Renal pelvis (tissue), 4 donors: ENCODE results near the gene HERC3. TPM values are rescaled to one million over a fixed set of nuclear protein-coding genes. Genes with fewer than 3 reads are reported as not detected.

ENCODE experiments used
- DNase-seq: peaks from one replicate; pipeline ENCODE4 v3.0.0-alpha.2; 2013
- polyA plus RNA-seq, 3 donors: library from polyadenylated mRNA; unstranded; fragments of 120-200 nt; gene quantifications; one replicate each; pipeline ENCODE4 v1.2.1, GENCODE V29; 2013; ENCODE audit not compliant: insufficient read length in 3 of 3

Gene HERC3
- polyA plus RNA-seq, 3 donors, result 13.6 to 16.9 (median 16.0) TPM

DNA sequence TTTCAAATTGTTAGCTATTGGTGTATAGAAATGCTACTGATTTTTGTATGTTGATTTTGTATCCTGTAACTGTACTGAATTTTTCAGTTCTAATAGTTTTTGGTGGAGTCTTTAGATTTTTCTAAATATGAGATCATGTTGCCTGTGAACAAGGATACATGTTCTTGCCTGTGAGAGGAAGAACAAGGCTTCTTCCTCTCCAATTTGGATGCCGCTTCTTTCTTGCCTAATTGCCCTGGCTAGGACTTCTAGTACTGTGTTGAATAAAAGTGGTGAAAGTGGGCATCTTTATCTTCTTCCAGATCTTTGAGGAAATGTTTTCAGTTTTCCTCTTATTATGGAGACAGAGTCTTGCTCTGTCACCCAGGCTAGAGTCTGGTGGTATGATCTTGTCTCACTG, 121.5 kb downstream of the HERC3 start:
- DNase-seq, result no peak

DNA sequence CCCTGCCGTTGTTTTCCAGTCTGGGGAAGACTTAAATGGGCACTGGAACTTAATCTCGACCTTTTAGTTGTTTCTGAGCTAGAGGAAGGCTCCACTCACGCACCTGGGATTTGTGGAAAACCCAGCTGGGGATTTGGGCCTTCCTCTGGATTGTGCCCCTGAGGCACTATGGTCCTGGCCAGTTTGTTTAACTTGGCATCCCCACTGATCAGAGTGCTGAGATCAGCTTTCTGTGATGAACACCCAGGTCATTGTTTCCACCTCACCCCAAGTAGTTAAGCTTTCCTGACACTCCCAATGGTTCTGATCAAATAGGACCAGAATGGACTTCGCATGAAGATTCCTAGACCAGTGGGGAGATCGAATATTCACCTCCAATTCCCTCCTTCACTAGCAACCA, 125.8 kb downstream of the HERC3 start:
- no peak for DNase-seq

DNA sequence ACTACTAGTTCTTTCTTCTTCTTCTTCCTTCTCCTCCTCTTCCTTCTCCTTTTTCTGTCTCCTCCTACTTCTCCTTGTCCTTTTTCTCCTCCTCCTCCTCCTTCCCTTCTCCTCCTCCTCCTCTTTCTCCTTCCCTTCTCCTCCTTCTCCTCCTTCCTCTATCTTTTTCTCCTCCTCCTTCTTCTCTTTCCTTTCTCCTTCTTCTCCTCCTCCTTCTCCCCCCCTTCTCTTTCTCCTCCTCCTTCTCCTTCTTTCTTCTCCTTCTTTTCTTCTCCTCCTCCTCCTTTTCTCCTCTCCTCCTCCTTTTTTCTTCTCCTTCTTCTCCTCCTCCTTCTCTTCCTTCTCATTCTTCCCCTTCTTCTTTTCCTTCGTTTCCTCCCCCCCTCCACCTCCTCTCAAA, 127.1 kb downstream of the HERC3 start:
- DNase-seq, result no peak

DNA sequence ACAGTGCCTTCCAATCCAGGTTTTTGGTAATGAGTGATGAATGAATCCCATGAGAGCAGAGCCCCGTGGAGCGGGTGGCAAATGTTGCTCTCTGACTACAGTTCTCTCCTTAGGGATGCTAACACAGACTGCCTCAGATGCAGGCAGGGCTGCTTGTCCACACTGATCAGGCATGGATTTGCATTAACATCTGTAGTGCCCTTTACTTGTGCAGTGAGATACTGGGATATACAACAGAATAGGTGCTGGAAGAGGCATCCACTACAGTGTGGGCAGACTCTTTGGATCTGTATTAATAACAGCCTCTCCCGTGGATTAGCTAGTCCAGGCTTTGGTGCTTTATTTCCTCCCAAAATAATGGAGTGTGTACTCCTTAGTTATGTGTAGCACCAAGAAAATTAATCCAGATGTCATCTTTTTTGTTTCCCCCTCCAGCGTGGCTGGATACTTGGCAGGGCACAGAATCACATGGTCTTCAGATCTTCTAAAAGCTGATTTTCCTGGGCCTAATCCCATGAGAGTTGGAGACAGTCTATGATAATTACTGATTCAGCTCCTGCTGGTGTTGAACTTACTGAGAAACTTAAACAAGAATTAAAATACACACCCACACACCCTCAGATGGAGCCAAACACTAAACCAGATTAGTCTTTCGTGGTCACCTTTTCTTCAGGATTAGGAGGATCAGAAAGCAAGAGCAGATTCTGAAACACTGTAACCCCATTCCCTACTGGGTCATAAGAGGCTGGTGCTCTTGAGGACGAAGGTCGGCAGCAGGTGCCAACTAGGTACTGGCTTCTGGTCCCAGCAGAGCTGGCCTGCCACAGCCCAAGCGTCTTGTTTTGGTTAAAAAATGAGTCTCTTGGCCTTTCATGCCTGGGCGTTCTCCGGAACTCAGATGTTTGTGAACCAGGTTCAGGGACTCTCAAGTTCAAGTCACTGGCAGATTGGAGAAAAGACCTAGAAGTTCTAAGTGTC, 128.5 kb downstream of the HERC3 start:
- no peak for DNase-seq

DNA sequence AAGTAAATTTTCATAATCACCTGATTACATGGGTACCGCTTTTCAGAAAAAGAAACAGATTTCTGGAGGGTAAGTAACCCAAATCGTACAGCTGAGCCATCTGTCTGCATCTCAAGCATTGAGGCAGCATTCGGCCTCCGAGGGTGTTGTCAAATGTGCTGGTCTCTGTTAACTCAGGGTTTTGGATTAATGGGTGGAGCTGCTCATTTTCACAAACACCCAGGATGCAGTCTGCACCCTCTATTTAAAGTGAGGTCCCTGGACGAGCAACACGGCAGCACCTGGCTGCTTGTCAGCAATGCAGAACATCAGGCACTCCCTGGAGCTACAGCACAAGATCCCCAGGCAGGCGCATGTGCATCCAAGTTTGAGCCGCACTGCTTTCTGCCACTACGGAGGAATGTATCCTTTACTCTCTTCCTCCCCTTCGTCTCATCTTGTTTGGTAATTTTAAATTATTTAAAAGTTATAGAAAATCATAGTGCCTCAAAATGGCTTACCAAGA, 130.0 kb downstream of the HERC3 start:
- no peak for DNase-seq

DNA sequence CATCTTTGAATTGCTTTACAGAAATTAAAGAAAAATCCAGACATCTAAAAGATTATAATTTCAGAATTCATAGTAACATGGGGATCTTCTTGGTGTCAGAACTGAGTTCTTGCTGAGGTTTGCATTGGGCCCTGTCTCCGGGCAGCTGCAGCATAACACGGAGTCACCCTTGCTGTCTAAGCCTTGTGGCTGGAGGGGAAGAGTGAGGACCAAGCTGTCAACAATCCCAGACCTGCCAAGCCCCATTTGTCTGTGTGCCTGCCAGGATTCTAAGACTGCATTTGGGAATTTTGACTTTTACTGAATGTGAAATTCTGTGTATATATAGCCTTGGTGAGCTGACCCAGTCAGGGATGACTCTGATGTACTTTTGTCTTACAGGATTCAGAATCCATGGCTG, 130.5 kb downstream of the HERC3 start:
- DNase-seq, result no peak

DNA sequence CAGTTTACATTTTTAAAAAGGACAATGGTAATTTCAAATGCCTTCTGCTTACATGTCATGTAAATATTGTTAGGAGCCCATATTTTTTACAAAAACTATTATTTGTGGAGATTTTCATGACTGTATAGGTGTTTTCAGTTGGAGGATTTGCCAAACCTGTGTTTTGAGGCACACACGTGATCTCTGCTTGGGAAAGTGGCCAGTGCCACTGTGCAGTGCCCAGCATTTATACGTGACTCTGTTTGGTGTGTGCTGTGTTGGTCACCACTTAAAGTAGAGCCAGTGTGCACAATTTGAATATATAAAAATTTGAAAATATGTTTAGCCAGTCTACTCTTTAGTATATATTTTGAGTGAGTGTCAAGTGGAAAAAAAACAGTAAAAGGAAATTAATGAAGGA, 132.1 kb downstream of the HERC3 start:
- DNase-seq, result no peak

DNA sequence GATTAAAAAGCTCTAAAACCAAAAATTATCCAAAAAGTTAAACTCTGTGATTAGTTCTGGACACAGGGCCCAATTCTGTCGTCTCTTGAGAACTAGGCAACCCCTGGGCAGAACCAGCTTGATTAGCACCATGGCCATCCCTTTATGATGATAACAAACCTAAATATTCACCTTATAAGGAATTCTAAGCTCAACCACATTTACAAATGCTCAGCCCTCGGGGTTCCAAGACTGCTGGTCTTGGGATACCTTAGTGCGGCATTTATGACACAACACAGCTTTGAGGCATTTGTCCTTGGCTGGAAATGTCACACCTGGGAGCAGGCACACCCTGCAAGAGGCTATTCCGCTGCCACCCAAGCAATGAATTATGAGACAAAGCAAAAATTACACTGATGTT, 132.9 kb downstream of the HERC3 start:
- no peak for DNase-seq

DNA sequence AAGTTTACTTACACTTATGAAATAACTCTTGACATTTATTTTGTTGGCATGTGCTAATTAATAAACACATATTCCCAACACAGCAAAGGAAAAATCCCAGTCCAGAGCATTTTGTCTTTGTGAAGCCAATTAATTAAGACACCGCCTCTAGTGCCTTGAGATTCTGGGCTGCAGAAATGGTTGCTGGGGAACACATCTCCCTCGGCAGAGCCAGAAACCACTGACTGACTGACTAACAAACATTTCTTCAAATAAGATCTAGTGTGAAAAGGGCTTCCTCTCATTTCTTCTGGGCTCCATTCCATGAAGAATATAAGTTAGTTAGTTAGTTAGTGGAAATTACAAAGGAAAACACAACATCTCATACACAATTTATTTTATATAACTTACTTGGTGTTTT, 133.7 kb downstream of the HERC3 start:
- no peak for DNase-seq

DNA sequence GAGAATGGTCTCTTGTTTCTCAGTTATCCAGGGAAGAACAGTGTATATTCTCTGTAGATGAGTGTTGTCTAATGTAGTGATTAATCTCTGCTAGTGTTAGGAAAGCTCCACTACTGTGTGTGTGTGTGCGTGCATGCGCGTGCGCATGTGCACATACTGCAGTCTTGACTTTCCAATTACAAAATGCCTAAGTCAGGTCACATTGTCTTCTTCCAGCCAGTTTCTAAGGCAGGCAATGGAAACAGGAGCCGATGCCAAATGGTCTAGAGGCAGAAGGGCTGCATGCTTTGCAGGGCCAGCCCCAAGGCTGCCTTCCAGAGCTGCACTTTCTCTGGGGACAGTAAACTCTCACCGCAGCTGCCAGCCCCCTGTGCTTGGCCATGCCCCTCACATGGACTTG, 135.9 kb downstream of the HERC3 start:
- no peak for DNase-seq

DNA sequence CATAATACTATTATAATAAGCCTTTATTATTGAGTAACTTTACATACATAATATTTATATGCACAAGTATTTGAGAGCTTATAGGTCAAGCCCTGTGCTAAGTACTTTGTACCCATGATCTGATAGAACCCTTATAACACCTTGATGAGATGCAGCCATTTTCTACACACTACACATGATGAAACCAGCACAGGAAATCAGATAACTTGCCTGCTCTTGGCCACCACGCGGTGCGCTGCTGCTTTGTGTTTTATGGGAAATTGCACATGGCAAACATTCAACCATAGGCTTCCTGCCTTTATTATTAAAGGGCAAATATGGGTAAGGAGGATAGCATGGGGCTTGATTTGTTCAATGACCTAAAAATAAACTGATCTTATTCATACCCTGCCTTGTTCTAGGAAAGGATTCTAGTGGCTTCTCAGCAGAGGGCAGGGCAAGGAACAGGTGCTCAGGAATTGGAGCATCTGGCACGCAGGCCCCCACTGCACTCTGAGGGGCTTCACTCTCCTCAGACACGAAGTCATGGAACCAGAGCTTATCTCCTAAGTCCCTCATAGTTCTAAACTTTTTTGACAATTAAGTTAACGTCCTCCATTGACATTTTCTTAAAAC, 137.0 kb downstream of the HERC3 start:
- DNase-seq, result no peak

DNA sequence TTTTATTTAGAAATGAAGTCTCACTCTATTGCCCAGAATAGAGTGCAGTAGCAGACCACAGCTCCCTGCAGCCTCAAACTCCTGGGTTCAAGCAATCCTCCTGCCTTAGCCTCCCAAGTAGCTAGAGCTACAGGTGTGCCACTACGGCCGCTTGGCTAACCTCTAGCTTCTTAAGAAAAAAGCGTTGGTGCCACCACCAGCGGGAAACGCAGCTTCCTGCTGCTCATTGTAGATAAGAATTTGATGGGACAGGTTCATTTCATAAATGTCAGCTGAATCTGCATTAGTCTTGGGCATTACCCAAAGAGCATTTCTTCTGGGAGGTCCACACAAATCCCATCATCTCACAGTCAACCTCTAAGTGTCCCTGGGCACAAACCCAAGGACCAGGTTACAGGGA, 138.5 kb downstream of the HERC3 start:
- no peak for DNase-seq

DNA sequence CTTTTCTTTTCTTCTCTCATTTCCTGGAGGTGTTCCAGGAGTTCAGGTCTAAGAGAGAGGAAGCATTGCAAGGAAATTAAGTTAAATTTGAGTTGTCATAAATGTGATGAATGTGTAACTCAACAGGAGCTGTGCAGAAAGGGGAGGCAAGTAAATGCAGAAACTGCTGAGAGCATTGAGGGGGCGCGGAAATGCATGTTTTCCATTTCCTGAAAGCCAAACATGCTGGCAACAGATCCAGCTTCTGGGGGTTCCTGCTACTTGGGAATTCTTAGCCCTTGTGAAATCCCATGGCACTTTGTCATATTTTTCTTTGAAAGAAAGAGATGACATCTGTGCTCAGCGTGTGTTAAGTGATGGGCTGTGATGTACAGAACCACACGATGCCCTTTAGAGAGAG, 139.1 kb downstream of the HERC3 start:
- no peak for DNase-seq

DNA sequence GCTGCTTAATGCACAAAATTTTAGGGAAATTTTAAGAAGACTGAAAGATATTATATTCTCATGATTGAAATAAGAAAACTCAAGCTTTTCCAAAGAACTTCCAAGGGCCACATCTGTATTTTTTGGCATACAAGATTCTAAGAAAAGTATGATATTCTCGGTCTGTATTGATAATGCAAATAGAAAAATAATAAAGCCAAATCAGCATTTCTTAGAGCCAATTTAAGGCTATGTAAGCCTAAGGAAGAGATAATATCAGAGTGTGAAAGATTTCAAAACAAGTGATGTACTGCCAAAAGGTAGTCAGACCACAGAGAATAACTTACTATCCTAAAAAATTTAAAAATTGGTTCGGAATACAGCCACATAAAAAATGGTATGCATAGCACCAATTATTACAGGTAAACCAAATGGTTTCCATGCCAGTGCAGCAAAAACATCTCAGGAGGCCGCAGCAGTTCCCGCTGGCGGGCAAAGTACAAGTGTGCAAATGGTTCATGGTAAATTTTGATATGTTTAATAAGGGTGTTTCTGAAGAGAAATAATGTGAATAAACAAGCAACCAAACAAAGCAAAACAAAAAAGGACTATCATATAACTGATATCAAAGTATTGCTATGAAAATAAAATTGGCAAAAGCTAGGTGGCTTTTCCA, 140.6 kb downstream of the HERC3 start:
- no peak for DNase-seq

DNA sequence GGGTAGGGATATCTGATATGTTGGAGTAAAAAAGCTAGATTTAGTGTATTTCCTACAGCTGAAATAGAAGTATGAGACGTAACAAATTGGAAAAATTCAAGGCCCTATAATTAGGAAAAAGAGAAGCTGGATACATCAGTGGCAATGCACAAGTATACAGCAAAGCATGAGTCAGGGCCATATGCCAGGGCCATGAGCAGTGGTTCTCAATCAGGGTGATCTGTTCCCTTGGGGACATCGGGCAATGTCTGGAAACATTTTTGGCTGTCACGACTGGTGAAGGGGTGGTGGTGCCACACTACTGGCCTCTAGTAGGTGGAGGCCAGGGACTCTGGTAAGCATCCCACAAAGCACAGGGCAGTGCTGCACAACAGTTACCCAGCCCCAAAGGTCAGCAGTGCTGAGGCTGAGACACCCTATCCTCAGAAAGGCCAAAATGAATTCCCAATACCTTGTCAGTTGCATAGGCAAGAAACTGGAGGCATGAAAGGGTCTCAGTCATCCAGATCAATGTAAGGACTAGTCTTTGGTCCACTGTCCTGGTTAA, 142.2 kb downstream of the HERC3 start:
- no peak for DNase-seq

DNA sequence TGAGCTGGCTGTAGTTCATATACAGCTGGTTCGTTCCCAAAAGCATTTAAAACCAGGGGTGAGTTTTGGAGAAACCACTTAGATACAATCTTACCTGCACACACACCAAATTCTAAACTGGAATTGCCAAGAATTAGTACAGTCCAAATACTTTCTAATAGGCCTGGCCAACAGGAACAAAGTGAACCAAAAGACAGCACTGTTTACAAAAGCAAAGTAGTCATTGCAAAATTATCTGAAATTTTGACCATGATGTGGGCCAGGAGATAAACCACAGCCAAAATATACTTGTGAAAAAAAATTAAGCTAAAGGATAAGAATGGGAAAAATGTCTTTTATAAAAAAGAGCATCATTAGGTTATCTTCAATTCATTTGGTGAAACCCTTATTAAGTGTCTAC, 143.3 kb downstream of the HERC3 start:
- DNase-seq, result no peak

DNA sequence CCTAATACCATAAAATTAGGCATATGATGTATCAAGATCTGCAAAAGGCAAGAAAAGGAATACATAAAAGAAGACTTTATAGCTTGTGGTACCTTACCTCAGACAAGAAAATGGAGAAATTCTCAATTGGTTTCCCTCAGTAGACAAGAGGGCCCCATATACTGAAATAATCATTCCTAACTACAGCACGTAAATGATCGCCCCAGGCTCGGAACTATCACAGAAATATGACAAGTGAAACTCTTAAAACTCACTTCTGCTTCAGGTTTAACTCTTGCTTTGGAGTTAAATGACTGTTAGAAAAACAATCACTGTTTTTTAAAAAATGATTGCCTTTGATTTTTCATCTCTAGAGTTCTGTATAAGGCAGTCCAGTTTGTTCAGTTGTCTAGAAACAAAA, 144.0 kb downstream of the HERC3 start:
- no peak for DNase-seq

DNA sequence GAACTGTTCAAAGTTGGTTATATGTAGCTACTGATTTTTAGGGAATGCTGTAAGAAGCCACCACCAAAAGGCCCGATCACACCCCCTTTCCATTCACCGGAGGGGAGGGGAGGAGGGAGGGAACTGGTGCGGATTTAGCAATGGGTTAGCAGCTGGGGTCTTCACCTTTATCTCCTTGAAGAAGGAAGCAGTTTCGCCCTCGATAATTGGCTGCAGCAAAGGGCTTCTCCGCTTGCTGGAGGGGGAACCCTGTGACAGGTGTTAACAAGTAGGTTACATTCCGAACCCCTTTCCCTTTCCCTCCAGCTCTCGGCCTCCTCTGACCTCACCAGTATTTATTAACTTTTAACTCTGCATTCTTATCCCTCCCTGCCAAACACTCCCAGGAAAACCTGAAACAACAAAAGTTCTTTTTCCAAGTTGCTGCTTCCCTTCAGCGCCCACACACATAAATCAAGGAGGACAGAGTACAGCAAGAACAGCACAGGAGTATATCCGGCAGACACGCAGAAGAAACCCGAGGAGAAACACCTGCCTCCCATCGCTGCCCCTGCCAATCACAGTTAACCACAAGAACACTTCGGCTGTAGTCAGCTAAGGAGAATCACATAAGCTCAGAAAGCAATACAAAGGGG, 145.1 kb downstream of the HERC3 start:
- DNase-seq, result peak; percentile 92

DNA sequence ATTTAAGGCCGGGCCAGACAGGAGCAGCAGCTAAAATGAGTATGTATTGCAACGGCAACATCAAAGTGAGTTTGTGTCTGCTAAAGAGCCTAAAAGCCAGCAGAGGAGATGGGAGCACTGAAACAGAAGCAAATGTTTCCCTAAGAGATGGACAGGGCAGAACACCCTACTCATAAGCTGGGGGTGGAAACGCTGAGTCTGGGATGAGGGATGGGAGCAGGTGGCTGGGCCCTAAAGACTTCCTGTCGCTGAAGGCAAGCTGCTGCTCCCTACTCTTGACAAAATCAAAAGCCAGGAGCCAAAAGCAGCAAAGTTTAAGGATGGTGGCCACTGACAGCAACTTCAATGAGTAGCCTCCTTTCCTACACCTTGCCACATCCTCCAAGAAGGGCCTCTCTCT, 145.9 kb downstream of the HERC3 start:
- no peak for DNase-seq

DNA sequence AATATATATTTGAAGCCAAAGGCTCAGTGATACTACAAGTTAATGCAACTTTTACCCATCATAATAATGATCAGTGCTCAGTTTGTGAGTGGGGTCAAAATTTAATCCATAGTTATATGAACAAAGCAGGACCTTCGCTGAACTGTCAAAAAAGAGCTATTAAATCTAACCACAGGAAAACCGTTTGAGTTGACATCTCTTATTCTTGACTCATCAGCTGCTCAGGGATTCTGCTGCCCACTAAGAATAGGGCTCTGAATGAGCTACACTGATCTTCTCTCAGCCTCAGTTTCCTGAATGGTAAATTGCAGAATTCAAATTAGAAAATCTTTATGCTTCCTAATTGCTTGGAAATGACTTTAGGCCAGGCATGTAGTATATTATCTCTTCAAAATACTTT, 150.3 kb downstream of the HERC3 start:
- DNase-seq, result no peak

DNA sequence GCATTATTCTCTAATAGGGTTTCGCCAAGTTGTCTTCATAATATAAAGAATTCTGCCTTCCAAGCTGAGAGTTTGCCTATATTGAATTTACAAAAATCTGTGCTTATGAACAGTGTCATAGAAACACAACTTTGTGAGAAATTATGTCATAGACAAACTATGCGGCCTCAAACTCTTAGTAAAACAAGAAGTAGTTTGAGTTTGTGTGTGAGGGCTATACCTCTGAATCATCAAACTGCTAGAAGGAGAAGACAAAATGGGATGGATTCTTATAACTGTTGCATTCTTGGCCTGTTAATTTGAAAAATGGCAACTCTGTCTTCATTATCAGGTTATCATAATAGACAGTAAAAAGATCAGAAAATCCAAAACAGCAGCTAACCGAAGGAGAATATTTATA, 151.4 kb downstream of the HERC3 start:
- no peak for DNase-seq

DNA sequence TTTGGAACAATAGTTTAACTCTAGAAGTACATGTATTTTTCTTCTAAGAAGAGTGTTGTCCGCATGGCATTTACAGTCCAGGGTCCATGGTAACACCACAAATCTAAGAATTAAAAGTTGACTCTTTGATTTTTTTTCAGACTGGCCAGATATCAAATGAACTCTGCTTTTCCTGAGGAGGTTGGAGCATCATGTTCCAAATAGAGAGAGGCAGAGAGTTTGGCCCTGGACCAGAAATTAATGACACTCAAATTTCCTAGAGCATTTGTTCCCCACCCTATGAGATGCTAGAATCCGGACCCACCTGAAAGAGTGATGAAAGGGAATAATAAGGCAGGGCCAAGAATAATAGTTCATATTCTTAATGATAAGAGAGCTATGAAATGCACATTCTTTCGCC, 152.3 kb downstream of the HERC3 start:
- DNase-seq, result no peak
